NCI-H345 treated with DMSO at 0.1 percent for 48 hours (cell line): ENCODE data around the gene TMEM178A.

Source experiments
- DNase-seq: peaks from one replicate; lab custom pipeline; 2025; ENCODE audit not compliant: unreplicated experiment; lab: John Stamatoyannopoulos, UW

TMEM178A gene

GRCh38 chr2:39736640-39737039 is 70.9 kb downstream of the TMEM178A start:
- DNase-seq: no peak

- no peak for DNase-seq
Observed at GRCh38 chr2:39737661-39738060, 71.9 kb downstream of the TMEM178A start.

- no peak for DNase-seq
Observed at GRCh38 chr2:39738936-39739335, 73.2 kb downstream of the TMEM178A start.

- no peak for DNase-seq
Observed at GRCh38 chr2:39739386-39739785, 73.7 kb downstream of the TMEM178A start.

- no peak for DNase-seq
Observed at GRCh38 chr2:39741871-39742270, 76.2 kb downstream of the TMEM178A start.

GRCh38 chr2:39743269-39743776 is 77.6 kb downstream of the TMEM178A start:
- DNase-seq: no peak

GRCh38 chr2:39755466-39755865 is 89.7 kb downstream of the TMEM178A start:
- no peak for DNase-seq

- DNase-seq: no peak
Observed at GRCh38 chr2:39757156-39757555, 91.4 kb downstream of the TMEM178A start.

GRCh38 chr2:39762448-39762847 is 96.7 kb downstream of the TMEM178A start:
- DNase-seq: no peak
